DND-41 (cell line): Measurements from ENCODE around the gene MTO1.

Experiments used
- ATAC-seq: fragments of 200-7000 bp; cut with Tn5 transposase; 3 replicates; pipeline ENCODE4 v1.9.1; 2021; ENCODE audit warnings: low read depth; ENCODE audit not compliant: insufficient read depth
- DNase-seq: peaks from one replicate; pipeline ENCODE4 v3.0.0-alpha.2; 2020
- H2AFZ ChIP-seq: 2 replicates; pipeline ENCODE4 v1.6.0; 2012; ENCODE audit warnings: low read depth, low read length
- H3K27ac ChIP-seq: 2 replicates; pipeline ENCODE4 v1.5.1; 2012; ENCODE audit warnings: low read length, inconsistent platforms
- H3K27me3 ChIP-seq: fragments of 200-600 bp; sonication (generic); 2 replicates; pipeline ENCODE4 v1.6.0; 2012; ENCODE audit warnings: low read length, mild to moderate bottlenecking, inconsistent platforms; ENCODE audit not compliant: insufficient read depth, poor library complexity
- H3K36me3 ChIP-seq: 2 replicates; pipeline ENCODE4 v1.5.1; 2012; ENCODE audit warnings: low read length, inconsistent platforms; ENCODE audit not compliant: insufficient read depth
- H3K4me1 ChIP-seq: 2 replicates; pipeline ENCODE4 v1.5.1; 2012; ENCODE audit warnings: mild to moderate bottlenecking, low read length; ENCODE audit not compliant: insufficient read depth
- H3K4me2 ChIP-seq: 2 replicates; pipeline ENCODE4 v1.6.0; 2012; ENCODE audit warnings: mild to moderate bottlenecking, moderate library complexity, low read length, inconsistent platforms; ENCODE audit not compliant: insufficient read depth
- H3K4me3 ChIP-seq, 2 experiments: fragments of 200-600 bp in 1 of 2; shearing (Covaris generic) in 1 of 2; 2 replicates each; pipeline ENCODE4 v1.5.1; 2012 to 2016; ENCODE audit warnings: inconsistent platforms in 2 of 2, low read length in 2 of 2, mild to moderate bottlenecking in 2 of 2, low read depth in 1 of 2, moderate library complexity in 1 of 2
- H3K79me2 ChIP-seq: 2 replicates; pipeline ENCODE4 v1.6.0; 2012; ENCODE audit warnings: low read length, inconsistent platforms; ENCODE audit not compliant: insufficient read depth
- H3K9ac ChIP-seq: 2 replicates; pipeline ENCODE4 v1.6.0; 2012; ENCODE audit warnings: low read depth, mild to moderate bottlenecking, inconsistent platforms, low read length, moderate library complexity
- H3K9me3 ChIP-seq: 2 replicates; pipeline ENCODE4 v1.5.1; 2012; ENCODE audit warnings: low read length, moderate library complexity, mild to moderate bottlenecking, inconsistent platforms; ENCODE audit not compliant: insufficient read depth, severe bottlenecking
- H4K20me1 ChIP-seq: 2 replicates; pipeline ENCODE4 v1.6.0; 2012; ENCODE audit warnings: low read length; ENCODE audit not compliant: insufficient read depth
- EZH2 ChIP-seq: IDR thresholded peaks from 3 replicates; pipeline ENCODE4 v1.6.1; 2012; ENCODE audit warnings: borderline replicate concordance, low read depth, mild to moderate bottlenecking, moderate library complexity, low read length, inconsistent platforms; ENCODE audit not compliant: severe bottlenecking
- TF ChIP-seq, protein P1 (sequence below): IDR thresholded peaks from 2 replicates; pipeline ENCODE4 v1.5.1; 2012; ENCODE audit warnings: borderline replicate concordance, low read length, moderate library complexity, mild to moderate bottlenecking; ENCODE audit not compliant: poor library complexity, severe bottlenecking; ENCODE audit errors: extremely low read depth

MTO1 gene

DNA sequence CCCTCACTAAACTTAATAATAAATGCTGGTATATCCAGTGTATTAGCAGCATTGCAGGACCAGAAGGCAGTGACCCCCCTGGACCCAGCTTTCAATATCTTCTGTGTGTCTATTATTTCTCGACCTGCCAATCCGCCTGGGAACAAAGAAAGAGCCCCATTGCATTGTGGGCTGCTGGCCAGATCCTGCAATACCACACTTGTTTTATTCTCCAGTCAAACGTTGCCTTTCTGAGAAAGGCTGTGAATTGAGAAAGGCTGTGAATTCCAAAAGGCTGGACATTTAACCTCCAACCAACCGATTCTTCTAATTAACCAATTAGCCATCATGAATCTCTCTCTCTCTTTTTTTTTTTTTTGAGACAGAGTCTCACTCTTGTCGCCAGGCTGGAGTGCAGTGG is 1.5 kb upstream of the MTO1 start:
- Histone ChIP-seq H4K20me1 (no peaks in the 10 kb centered on the region), H3K9ac (peak overlapping the region; percentile 95; the same call in 1 of the 2 replicates), H3K36me3 (peaks cover 3% of the 10 kb centered on the region), H3K9me3 (no peaks in the 10 kb centered on the region), H3K79me2 (peaks cover 36% of the 10 kb centered on the region), H3K4me1 (peaks cover 32% of the 10 kb centered on the region), H3K4me3 (no peak overlapping the region), H3K27me3 (no peaks in the 10 kb centered on the region), H2AFZ (no peak overlapping the region), H3K4me2 (peak overlapping the region; percentile 89; the same call in 1 of the 2 replicates), H3K27ac (no peak overlapping the region)
- TF ChIP-seq, protein P1, sequence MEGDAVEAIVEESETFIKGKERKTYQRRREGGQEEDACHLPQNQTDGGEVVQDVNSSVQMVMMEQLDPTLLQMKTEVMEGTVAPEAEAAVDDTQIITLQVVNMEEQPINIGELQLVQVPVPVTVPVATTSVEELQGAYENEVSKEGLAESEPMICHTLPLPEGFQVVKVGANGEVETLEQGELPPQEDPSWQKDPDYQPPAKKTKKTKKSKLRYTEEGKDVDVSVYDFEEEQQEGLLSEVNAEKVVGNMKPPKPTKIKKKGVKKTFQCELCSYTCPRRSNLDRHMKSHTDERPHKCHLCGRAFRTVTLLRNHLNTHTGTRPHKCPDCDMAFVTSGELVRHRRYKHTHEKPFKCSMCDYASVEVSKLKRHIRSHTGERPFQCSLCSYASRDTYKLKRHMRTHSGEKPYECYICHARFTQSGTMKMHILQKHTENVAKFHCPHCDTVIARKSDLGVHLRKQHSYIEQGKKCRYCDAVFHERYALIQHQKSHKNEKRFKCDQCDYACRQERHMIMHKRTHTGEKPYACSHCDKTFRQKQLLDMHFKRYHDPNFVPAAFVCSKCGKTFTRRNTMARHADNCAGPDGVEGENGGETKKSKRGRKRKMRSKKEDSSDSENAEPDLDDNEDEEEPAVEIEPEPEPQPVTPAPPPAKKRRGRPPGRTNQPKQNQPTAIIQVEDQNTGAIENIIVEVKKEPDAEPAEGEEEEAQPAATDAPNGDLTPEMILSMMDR, result no peak
- TF ChIP-seq EZH2, result no peak
- ATAC-seq (no peak), DNase-seq (no peak)

- H3K4me3 ChIP-seq, result no peak overlapping the region
- H3K4me1 ChIP-seq, result no peaks in the 10 kb centered on the region
- H2AFZ ChIP-seq, result no peak overlapping the region
- DNase-seq (no peak), ATAC-seq (no peak)
- peaks cover 87% of the 10 kb centered on the region for H3K36me3 ChIP-seq
- H3K9ac ChIP-seq, result no peak overlapping the region
- H4K20me1 ChIP-seq, result no peaks in the 10 kb centered on the region
- H3K9me3 ChIP-seq, result no peaks in the 10 kb centered on the region
- no peak overlapping the region for H3K4me2 ChIP-seq
- H3K27me3 ChIP-seq, result no peaks in the 10 kb centered on the region
- H3K27ac ChIP-seq, result no peak overlapping the region
- H3K79me2 ChIP-seq, result no peaks in the 10 kb centered on the region; the same call in 1 of the 2 replicates
- TF ChIP-seq EZH2, result no peak
- TF ChIP-seq, protein P1, result no peak
These were observed 10.3 kb downstream of the MTO1 start for GRCh38 chr6:73471686-73472290.

GRCh38 chr6:73476723-73477122 is 15.2 kb downstream of the MTO1 start:
- H3K27ac ChIP-seq, result no peak overlapping the region
- no peaks in the 10 kb centered on the region for H3K9me3 ChIP-seq
- ATAC-seq, result no peak
- H3K79me2 ChIP-seq, result no peaks in the 10 kb centered on the region
- no peaks in the 10 kb centered on the region for H4K20me1 ChIP-seq
- no peak overlapping the region for H3K4me3 ChIP-seq
- H3K27me3 ChIP-seq, result no peaks in the 10 kb centered on the region
- no peak for DNase-seq
- peaks cover 86% of the 10 kb centered on the region for H3K36me3 ChIP-seq
- H3K9ac ChIP-seq, result no peak overlapping the region
- no peaks in the 10 kb centered on the region for H3K4me1 ChIP-seq
- no peak overlapping the region for H3K4me2 ChIP-seq
- H2AFZ ChIP-seq, result no peak overlapping the region
- TF ChIP-seq, protein P1, result no peak
- TF ChIP-seq EZH2, result no peak

DNA sequence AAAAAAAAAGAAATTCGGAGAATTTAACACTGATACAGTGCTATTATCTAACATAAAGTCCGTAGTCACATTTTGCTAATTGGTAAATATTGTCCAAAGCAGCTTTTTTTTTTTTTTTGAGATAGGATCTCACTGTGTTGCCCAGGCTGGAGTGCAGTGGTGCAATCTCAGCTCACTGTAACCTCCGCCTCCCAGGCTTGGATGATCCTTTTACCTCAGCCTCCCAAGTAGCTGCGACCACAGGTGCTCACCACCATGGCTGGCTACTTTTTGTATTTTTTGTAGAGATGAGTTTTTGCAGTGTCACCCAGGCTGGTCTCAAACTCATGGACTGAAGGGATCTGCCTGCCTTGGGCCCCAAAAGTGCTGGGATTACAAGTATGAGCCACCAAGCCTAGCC is 15.9 kb downstream of the MTO1 start:
- H3K27me3 ChIP-seq, result no peaks in the 10 kb centered on the region
- DNase-seq (no peak), ATAC-seq (no peak)
- no peak overlapping the region for H2AFZ ChIP-seq
- no peaks in the 10 kb centered on the region for H3K9me3 ChIP-seq
- H3K79me2 ChIP-seq, result no peaks in the 10 kb centered on the region
- no peak overlapping the region for H3K4me3 ChIP-seq
- no peak overlapping the region for H3K27ac ChIP-seq
- H3K4me2 ChIP-seq, result no peak overlapping the region
- H4K20me1 ChIP-seq, result no peaks in the 10 kb centered on the region
- no peaks in the 10 kb centered on the region for H3K4me1 ChIP-seq
- TF ChIP-seq, protein P1, result no peak
- no peak for TF ChIP-seq EZH2
- H3K9ac ChIP-seq, result no peak overlapping the region
- peaks cover 87% of the 10 kb centered on the region for H3K36me3 ChIP-seq
